H4 (cell line): Measurements from ENCODE around the gene XRCC1. TPM values are rescaled to one million over a fixed set of nuclear protein-coding genes. Genes with fewer than 3 reads are reported as not detected.
A peak's percentile ranks its signal among the peaks of the same experiment; 100 is the strongest.
"Not testable (repeated sequence)": the region's sequence is repeated elsewhere in the genome, so short reads cannot be mapped to it uniquely, and the experiment has no call there.

Experiments
- DNase-seq: peaks from one replicate; pipeline ENCODE4 v3.0.0-alpha.2; 2015; ENCODE audit warnings: low spot score
- total RNA-seq: library from RNA; depleted of rRNA; stranded (reverse); fragments of >200 nt; shearing (Covaris generic); gene quantifications from 2 replicates; pipeline ENCODE4 v1.2.3, GENCODE V29; 2014

Gene XRCC1
- total RNA-seq, 1 experiment from 2014 or later: 31.0 TPM

DNA sequence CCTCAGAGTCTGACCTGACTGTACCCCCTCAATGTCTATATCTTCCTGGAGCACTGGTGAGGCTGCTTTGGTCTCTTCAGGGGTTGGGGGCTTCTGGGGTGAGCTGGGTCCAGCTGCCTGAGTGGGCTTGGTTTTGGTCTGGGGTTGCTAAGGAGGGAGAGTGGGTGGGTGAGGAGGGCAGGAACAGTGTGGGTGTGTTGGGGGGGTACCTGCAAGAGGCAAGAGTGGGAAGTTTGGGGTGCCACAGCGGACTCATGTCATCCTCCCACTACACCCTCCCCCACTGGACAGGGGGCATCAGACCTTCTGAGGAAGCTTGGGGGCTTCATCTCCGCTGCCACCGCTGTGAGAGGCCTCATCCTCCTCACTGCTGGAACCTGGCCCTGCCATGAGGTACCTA, 28.7 kb downstream of the XRCC1 start:
- no peak for DNase-seq

DNA sequence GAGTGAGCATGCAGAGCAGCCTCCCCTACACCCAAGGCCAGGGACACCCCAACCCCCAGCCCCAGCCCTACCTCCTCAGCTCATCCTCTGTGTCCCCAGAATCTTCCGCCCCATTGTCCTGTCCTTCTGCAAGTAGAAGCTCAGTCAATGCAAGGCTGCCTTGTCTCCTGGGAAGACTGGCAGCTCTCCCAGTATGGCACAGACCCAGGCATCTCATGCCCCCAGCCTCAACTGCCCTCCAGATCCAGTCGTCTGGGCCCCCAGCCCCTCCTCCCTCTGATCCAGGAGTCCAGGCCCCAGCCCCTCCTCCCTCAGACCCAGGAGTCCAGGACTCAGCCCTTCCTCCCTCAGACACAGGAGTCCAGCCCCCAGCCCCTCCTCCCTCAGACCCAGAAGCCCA, 29.3 kb downstream of the XRCC1 start:
- DNase-seq: no peak

DNA sequence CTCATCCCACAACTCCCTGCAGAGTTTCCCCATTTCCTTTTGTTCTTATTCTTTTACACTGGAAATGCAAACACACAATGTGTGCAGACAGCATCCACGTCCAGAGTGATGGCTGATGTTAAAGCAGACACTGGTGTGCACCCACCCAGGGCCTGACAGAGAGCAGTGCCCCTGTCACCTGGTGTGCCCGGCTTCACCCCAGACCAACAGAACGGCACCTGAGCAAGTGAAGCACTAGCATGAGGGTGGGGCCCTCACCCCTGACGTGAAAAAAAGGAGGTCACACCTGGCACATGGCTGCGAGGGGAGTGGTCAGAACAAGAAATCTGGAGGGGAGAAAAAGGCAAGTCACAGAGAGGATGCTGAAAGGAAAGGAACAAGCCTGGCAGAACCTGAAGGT, 30.1 kb downstream of the XRCC1 start:
- DNase-seq: no peak

DNA sequence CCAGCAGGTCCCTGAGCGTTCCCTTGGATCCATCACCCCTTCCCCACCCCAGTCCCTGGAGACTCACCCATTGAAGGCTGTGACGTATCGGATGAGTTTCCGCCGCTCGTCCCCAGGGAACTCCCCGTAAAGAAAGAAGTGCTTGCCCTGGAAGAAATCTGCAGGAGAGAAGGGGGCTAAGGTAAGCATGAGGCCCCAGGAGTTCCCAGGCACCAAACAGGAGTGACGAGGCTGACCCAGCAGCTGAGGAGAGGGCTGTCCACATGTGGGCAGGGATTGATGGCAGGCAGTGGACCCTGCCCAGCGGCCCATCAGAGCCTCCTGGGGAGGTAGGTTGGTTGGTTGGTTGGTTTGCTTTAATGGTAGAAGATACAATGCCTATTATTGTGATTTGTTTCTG, 31.2 kb downstream of the XRCC1 start:
- DNase-seq: no peak

DNA sequence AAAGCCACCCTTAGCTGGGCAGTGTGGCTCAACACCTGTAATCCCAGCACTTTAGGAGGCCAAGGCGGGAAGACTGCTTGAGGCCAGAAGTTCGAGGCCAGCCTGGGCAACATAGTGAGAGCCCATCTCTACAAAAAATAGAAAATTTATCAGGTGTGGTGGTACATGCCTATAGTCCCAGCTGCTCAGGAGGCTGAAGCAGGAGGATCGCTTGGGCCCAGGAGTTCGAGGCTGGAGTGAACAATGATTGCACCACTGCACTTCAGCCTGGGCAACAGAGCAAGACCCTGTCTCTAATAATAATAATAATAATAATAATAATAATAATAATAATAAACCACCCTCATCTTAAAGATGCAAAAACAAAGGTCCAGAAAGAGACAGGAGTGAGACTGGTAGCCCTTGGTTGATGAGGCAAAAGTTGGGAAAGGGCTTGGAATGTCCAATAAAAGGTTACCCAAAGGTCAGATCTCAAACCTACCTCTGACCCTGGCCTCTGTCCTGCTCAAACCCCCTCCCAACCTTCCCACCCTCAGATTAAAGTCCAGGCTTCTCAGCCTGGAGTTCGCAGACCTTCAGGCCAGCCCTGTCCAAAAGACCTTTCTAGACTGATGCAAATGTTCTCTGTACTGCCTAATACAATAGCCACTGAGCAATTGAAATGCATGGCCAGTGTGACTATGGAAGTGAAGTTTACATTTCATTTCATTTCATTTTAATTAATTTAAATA, 33.2 kb downstream of the XRCC1 start:
- DNase-seq: no peak

DNA sequence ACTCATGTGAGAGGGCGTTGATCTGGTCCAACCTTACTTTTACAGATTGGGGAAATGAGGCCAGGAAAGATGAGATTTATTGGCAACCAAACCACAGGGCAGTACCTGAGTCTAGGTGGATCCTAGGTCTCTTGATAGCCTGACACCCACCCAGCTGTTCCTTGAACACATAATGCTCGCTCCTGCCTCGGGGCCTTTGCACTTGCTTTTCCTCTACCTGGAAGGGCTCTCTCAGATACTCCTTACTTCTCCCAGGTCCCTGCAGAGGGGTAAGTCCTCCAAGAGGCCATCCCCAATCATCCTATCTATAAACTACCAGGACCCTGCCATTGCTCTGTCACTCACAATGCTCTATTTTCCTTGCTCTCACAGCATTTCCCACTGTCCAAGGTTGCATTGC, 34.9 kb downstream of the XRCC1 start:
- no peak for DNase-seq

DNA sequence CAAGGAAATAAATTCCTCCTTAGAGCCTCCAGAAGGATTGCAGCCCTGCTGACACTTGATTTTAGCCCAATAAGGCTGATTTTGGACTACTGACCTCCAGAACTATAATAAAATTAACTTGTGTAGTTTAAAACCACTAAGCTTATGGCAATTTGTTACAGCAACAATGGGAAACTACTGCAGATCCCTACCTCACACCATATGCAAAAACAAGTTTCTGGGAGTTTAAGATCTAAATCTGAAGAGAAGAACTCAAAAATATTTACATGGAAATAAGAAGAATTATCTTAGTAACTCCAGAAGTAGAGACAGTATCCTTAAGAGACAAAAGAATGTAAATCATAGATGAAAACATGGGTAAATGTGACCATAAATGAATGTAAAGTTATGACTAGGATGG, 36.4 kb downstream of the XRCC1 start:
- no peak for DNase-seq

DNA sequence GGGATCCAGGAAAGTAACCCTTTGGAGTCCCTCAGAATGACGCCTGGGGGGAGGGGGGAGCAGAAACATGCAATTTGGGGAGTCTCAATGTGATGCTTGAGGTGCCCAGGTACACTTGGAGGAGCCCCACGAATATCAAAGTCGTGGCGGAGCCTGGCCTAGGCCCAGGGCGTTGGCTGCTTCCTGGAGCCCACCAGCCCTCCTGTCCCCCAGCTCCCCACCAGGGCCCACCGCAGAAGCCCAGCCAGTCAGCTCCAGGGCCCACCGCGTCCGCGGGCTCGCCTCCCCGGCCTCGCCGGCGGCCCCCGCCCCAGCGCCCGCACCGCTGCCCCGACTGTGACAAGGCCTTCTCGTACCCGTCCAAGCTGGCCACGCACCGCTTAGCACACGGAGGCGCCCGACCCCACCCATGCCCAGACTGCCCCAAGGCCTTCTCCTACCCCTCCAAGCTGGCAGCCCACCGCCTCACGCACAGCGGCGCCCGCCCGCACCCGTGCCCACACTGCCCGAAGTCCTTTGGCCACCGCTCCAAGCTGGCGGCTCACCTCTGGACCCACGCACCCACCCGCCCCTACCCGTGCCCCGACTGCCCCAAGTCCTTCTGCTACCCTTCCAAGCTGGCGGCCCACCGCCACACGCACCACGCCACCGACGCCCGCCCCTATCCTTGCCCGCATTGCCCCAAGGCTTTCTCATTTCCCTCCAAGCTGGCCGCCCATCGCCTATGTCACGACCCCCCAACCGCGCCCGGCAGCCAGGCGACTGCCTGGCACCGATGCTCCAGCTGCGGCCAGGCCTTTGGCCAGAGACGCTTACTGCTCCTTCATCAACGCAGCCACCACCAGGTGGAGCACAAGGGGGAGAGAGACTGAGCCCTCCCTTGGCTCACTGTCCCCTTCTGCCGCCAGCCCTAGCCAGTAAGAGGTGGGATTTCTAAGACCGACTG, 40.2 kb downstream of the XRCC1 start:
- DNase-seq: peak; percentile 33

DNA sequence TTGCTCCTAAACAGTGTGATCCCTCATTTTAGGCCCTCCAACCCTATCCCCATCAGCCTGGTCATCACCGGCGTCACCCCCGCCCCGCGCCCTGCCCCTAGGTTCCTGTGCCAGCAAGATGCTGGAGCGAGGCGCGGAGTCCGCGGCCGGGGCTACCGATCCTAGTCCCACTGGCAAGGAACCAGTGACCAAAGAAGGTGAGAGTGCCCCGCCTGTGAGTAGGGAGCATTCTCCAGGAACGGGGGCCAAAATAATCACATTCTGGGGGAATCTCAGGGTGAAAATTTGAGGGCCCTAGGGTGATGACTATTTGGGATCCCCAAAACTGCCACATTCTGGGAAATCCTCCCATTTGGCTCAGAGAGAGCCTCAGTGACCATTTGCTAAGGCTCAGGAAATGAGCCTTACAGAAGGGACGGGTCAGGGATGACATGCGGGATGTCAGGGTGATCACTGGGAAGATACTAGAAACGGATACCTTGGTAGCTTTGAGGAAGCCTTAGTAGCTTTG, 41.0 kb downstream of the XRCC1 start:
- DNase-seq: no peak

DNA sequence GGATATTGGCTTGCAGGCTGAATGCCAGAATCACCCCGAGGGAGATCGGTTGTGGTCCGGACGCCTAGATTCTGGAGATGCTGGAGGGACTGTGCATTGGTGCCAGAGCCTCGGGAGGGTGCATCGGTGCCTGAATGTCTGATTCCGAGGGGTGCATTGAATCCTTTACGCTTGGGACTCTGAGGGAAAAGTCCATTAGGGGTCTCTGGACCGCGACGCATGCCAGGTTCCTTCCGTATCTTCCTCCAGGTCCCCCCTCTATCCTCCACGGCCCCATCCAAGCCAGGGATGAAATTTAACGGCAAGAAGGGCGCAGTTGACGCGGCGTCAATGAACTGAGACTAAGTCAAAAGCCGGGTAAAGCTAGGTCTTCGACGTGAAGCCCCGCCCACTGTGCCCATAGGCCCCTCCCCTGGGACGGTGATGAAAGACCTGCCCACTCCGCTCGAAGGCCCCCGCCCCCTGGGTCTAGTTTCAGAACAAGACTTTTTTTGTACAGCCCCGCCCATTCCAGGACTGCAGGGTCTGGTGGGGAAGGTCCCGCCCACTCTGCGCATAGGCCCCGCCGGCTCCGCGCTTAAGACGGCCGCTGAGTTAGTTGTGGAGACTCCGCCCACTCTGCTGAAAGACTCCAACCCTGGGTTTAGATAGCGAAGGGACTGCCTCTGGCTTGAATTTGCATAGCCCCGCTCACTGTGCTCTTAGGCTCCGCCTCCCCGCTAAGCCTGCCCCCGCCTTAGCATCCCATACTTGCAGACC, 41.6 kb downstream of the XRCC1 start:
- peak; percentile 93 for DNase-seq

- DNase-seq: peak; percentile 97
Measured at GRCh38 chr19:43532962-43533545, 42.3 kb downstream of the XRCC1 start, which contains the start of gene ZNF575. TSS of gene ZNF575 (plus strand) at chr19:43533188. CDS start at chr19:43534423, 1,235 bp downstream.

DNA sequence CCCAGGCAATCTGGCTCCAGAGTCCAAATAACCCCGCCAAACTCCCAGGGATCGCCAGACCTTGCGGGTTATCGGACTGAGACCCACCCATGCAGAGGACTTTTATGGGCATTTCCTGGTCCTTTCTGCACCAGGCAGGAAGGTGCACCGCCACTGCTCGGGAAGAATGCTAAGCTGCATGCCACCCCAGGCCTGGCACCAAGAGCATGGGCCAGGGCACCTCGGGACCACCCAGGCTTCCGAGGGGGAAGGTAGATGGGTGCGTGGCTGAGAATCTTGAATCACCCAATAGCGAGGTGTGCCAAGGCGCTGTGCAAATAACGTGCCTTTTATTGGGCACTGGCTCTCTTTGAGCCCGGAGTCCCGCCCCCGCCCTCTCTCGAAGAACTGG, 42.8 kb downstream of the XRCC1 start:
- peak; percentile 36 for DNase-seq

DNA sequence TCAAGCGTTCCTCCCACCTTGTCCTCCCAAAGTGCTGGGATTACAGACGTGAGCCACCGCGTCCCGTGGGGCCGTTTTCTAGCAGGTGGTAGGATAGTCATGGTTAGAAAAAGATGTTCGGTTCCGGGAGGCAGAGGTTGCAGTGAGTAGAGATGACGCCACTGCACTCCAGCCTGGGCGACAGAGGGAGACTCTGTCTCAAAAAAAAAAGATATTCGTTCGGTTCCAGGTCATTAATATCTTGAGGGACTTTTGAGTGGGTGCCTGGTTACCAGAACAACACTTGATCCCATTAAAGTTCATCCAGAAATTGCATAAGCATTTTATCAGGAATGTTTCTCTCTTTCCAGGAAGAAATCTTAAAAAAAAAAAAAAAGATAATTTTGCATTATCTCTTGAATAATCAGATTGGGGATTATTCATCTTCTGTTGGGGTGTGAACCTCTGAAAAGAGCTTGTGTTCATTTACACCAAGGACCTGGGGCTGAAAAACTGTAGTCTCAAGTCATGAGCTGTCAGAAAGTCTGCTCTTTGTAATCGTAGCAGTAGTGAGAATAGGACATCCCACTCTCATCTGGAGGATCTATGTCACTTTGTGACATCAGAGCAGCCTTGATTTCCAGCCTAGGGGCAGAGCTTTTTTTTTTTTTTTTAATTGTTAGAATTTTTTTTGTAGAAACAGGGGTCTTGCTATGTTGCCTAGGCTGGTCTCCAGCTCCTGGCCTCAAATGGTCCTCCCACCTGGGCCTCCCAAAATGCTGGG, 47.3 kb downstream of the XRCC1 start:
- no peak for DNase-seq

- no peak for DNase-seq
Measured at GRCh38 chr19:43526884-43527859, 48.2 kb downstream of the XRCC1 start, which contains the start of gene ETHE1. TSS of gene ETHE1 (minus strand) at chr19:43527201. CDS start at chr19:43527177, 24 bp downstream.

DNA sequence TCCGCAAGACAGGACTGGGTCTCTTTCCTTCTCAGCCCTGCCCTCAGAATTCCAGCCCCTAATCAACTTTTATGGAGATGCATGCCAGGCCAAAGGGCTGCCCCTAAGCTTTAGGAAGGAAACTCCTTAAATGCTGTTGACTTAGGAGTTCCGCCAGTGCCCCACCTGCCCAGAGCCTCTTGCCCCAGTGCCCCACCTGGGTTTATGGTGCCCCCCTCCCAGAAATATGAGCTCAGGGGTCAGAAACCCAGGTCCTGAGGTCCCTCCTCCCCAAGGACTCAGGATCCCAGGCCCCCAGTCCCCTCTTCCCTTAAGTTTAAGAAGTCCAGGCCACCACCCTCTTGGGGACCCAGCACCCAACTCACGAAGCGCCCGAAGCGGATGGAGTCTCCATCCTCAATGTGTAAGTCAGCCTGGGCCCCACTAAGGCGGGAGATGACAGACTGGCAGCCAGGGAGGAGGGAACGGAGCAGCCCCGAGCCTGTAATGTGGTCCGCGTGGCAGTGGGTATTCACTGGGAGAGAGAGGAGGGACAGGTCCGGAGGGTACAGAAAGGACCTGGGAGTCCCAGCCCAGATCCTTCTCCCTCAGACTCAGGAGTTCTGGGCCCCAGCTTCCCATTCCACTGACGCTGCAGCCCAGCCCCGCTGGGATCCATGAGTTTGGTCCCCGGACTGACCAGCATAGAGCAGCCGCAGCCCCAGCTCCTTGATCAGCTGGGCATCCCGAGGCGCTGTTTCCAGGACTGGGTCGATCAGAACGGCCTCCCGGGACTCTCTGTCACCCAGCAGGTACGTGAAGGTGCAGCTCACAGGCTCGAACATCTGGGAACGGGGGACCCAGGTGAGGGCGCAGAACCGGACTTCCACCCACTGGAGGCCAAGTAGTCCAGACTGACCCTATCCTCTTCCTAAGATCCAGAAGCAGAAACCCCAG, 49.2 kb downstream of the XRCC1 start:
- DNase-seq: no peak

DNA sequence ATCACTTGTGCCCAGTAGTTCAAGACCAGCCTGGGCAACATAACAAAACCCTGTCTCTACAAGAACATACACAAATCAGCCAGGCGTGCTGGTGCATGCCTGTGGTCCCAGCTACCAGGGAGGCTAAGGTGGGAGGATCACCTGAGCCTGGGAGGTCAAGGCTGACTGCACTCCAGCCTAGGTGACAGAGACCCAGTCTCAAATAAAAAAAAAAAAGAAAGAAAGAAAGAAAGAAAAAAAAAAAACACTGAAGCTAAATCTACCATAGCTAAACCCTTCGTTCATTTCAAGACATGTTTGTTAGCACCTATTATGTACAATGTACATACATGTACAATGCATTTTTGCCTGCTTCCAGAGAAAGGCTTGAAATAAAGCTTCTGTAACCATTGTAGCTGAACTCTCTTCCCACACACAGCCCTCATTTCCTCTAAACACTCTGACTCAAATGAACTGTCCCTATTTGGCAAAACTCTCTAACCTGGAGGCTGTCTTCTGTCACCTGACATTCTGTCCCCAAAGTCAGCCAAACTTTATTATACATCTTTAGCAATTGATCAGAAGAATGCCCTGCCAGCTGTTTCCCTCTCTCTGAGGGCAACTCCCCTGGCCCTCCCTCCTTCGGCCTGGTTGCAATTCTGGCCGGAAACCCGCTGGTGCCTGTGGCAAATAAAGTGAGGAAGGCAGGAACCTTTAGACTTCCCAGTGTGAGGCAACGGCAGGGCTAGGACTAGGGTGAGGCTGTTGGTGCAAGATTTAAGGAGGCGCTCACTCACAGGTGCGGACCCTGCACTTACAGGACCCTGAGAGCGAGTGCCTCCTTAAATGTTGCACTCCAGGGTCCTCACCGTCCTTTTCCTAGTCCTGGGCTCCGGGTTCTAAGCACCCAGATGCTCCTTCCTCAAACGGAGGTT, 50.1 kb downstream of the XRCC1 start:
- DNase-seq: peak; percentile 49

DNA sequence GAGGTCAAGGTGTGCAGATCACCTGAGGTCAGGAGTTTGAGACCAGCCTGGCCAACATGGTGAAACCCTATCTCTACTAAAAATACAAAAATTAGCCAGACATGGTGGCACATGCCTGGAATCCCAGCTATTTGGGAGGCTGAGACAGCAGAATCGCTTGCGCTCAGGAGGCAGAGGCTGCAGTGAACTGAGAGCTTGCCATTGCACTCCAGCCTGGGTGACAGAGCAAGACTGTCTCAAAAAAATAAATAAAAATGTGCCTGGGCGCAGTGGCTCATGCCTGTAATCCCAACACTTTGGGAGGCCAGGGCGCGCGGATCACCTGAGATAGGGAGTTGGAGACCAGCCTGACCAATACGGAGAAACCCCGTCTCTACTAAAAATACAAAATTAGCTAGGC, 51.6 kb downstream of the XRCC1 start:
- not testable (repeated sequence) for DNase-seq
